Tibial nerve (tissue), 4 donors: ENCODE data around the gene DLG1.

Experiments
- EP300 ChIP-seq, 2 donors: sonication (generic); formaldehyde crosslinking; IDR thresholded peaks; one replicate each; pipeline ENCODE4 v1.6.1; 2017; ENCODE audit warnings: antibody characterized with exemption in 2 of 2, mild to moderate bottlenecking in 1 of 2
- POLR2A ChIP-seq, 2 donors: fragments of 450-650 bp; IDR thresholded peaks; one replicate each; pipeline ENCODE4 v1.6.1; 2017; ENCODE audit warnings: antibody characterized with exemption in 2 of 2, mild to moderate bottlenecking in 2 of 2, moderate library complexity in 2 of 2
- TF ChIP-seq, protein P1 (sequence below), 5 experiments: fragments of 200-600 bp in 3 of 5; fragments of 450-650 bp in 2 of 5; sonication (generic) in 3 of 5; IDR thresholded peaks; one replicate each; pipeline ENCODE4 v1.5.1; 2016 to 2019; ENCODE audit warnings: antibody characterized with exemption in 5 of 5, mild to moderate bottlenecking in 3 of 5, moderate library complexity in 2 of 5

DNA sequence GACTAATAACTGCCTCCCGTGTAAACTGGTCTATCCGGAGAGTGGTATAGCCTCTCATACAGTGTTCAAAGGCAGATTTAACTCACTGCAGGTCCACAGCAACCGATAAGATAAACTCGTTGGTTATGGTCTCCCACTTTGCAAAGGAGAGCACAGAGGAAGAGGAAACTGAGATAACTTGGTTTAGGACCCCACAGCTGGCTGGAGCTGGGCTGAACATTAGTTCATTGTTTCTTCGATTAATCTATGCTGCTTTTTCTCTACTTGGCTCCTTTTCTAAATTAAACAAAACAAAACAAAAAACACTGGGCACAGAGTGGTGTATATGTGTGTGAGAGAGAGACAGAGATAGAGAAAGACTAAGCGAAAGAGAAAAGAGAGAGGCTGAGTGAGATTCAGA lies 5.0 kb upstream of the DLG1 start:
- TF ChIP-seq, protein P1, sequence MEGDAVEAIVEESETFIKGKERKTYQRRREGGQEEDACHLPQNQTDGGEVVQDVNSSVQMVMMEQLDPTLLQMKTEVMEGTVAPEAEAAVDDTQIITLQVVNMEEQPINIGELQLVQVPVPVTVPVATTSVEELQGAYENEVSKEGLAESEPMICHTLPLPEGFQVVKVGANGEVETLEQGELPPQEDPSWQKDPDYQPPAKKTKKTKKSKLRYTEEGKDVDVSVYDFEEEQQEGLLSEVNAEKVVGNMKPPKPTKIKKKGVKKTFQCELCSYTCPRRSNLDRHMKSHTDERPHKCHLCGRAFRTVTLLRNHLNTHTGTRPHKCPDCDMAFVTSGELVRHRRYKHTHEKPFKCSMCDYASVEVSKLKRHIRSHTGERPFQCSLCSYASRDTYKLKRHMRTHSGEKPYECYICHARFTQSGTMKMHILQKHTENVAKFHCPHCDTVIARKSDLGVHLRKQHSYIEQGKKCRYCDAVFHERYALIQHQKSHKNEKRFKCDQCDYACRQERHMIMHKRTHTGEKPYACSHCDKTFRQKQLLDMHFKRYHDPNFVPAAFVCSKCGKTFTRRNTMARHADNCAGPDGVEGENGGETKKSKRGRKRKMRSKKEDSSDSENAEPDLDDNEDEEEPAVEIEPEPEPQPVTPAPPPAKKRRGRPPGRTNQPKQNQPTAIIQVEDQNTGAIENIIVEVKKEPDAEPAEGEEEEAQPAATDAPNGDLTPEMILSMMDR (IDR thresholded peaks at IDR 0.05), result no peak
- TF ChIP-seq POLR2A (IDR thresholded peaks at IDR 0.05) (no peak), EP300 (IDR thresholded peaks at IDR 0.05) (no peak)
